GM10248 (cell line): Measurements from ENCODE around the gene CAMTA1.

Experiments
- CTCF ChIA-PET: fragments of 300-600 bp; sonication (Branson Sonifier 250); formaldehyde crosslinking; extraction: SDS; loops from one replicate; lab custom pipeline; 2021; ENCODE audit warnings: antibody characterized with exemption; lab: Yijun Ruan, JAX
- POLR2A ChIA-PET: fragments of 350-650 bp; sonication (Branson Sonifier 250); formaldehyde crosslinking; extraction: SDS; loops from one replicate; lab custom pipeline; 2020; ENCODE audit warnings: antibody characterized with exemption; lab: Yijun Ruan, JAX
- DNase-seq: peaks from one replicate; pipeline ENCODE4 v3.0.0; 2012; ENCODE audit errors: extremely low spot score
- TF ChIP-seq, protein P1 (sequence below): IDR thresholded peaks from 2 replicates; pipeline ENCODE4 v1.5.1; 2012; ENCODE audit warnings: mild to moderate bottlenecking, low read depth; ENCODE audit errors: extremely low read depth, missing control alignments, control extremely low read depth

Gene CAMTA1

GRCh38 chr1:6909857-6910256 lies 124.6 kb downstream of the CAMTA1 start:
- POLR2A ChIA-PET, result no interaction called here
- no peak for DNase-seq
- CTCF ChIA-PET, result interaction anchor here (2.1 kb wide), 1 partner anchor 20 kb away, joined by 7 read pairs; no protein-coding TSS in a partner anchor
- TF ChIP-seq, protein P1, sequence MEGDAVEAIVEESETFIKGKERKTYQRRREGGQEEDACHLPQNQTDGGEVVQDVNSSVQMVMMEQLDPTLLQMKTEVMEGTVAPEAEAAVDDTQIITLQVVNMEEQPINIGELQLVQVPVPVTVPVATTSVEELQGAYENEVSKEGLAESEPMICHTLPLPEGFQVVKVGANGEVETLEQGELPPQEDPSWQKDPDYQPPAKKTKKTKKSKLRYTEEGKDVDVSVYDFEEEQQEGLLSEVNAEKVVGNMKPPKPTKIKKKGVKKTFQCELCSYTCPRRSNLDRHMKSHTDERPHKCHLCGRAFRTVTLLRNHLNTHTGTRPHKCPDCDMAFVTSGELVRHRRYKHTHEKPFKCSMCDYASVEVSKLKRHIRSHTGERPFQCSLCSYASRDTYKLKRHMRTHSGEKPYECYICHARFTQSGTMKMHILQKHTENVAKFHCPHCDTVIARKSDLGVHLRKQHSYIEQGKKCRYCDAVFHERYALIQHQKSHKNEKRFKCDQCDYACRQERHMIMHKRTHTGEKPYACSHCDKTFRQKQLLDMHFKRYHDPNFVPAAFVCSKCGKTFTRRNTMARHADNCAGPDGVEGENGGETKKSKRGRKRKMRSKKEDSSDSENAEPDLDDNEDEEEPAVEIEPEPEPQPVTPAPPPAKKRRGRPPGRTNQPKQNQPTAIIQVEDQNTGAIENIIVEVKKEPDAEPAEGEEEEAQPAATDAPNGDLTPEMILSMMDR, result no peak

- ChIA-PET POLR2A (no interaction called here), CTCF (interaction anchor here (0.7 to 2.5 kb wide), 4 partner anchors 11 to 35 kb away, joined by 3 to 7 read pairs (median 4); no protein-coding TSS in a partner anchor)
- TF ChIP-seq, protein P1, result no peak
- no peak for DNase-seq
These were observed 126.0 kb downstream of the CAMTA1 start for GRCh38 chr1:6911021-6911941.

DNA sequence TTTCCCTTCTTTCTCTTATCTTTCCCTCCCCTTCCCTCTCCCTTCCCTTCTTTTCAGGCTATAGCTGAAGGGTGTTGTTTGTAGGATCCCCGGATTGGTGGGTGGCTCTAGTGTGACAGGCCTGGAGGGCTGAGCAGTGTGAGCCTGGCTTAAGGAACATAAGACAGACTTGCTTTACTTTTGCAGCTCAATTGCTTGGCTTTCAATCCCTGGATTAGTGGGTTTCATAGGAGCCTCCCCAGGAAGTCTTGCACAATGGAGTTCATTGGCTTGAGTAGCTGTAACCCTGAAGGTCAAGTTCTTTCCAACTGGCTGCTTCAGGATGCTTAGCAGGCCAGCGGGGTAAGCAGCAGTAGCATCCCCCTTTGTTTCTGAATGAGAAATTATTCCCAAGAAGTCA lies 126.7 kb downstream of the CAMTA1 start:
- TF ChIP-seq, protein P1, result no peak
- ChIA-PET CTCF (interaction anchor here (0.7 to 2.5 kb wide), 2 partner anchors 22 to 34 kb away, joined by 3 to 5 read pairs; no protein-coding TSS in a partner anchor), POLR2A (no interaction called here)
- no peak for DNase-seq

- CTCF ChIA-PET, result interaction anchor here (2.5 kb wide), 1 partner anchor 22 kb away, joined by 5 read pairs; no protein-coding TSS in a partner anchor
- no peak for DNase-seq
These were observed 127.3 kb downstream of the CAMTA1 start for GRCh38 chr1:6912518-6912917.

GRCh38 chr1:6913086-6913485 lies 127.8 kb downstream of the CAMTA1 start:
- no peak for DNase-seq
- CTCF ChIA-PET, result interaction anchor here (2.5 kb wide), 1 partner anchor 23 kb away, joined by 5 read pairs; no protein-coding TSS in a partner anchor
- TF ChIP-seq, protein P1, result no peak
- POLR2A ChIA-PET, result no interaction called here

More at GRCh38 chr1:6912518-6912917, 127.3 kb downstream of the CAMTA1 start:
- TF ChIP-seq, protein P1, result no peak
- POLR2A ChIA-PET, result no interaction called here

- ChIA-PET POLR2A (no interaction called here), CTCF (no interaction called here)
- DNase-seq, result no peak
- TF ChIP-seq, protein P1, result no peak
These were observed 129.5 kb downstream of the CAMTA1 start for GRCh38 chr1:6914706-6915105.
